NCI-H146 treated with DMSO at 0.1 percent for 48 hours (cell line): Measurements from ENCODE around the gene WDR43.

Experiments used
- DNase-seq: peaks from one replicate; lab custom pipeline; 2025; ENCODE audit not compliant: unreplicated experiment; lab: John Stamatoyannopoulos, UW

Gene WDR43, protein sequence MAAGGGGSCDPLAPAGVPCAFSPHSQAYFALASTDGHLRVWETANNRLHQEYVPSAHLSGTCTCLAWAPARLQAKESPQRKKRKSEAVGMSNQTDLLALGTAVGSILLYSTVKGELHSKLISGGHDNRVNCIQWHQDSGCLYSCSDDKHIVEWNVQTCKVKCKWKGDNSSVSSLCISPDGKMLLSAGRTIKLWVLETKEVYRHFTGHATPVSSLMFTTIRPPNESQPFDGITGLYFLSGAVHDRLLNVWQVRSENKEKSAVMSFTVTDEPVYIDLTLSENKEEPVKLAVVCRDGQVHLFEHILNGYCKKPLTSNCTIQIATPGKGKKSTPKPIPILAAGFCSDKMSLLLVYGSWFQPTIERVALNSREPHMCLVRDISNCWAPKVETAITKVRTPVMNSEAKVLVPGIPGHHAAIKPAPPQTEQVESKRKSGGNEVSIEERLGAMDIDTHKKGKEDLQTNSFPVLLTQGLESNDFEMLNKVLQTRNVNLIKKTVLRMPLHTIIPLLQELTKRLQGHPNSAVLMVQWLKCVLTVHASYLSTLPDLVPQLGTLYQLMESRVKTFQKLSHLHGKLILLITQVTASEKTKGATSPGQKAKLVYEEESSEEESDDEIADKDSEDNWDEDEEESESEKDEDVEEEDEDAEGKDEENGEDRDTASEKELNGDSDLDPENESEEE

DNA sequence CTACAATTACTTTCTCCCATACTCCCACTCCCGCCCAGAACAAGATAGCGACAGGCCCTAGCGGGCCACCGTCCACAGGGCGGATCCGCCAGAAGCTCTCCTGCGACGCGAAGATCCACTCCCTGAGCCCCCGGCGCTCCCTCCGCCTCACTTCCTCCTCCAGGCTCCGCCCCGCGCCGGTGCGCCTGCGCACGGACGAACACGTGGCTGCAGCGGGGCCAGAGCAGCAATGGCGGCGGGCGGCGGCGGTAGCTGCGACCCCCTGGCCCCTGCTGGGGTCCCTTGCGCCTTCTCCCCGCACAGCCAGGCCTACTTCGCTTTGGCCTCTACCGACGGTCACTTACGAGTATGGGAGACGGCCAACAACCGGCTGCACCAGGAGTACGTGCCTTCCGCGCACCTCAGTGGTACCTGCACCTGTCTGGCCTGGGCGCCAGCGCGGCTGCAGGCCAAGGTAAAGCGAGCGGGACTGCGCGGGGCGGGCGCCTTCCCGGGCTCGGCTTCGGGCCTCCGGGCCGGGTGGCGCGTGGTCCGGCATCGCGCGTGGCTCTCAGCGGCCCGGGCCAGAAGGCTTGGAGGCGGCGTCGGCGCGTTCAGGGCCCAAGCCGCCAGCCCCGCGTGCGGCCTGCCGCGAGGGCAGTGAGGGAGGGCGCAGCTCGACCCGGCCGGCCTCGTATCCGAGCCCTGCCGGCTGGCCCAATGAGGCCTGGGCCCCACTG lies at the start of gene WDR43:
TSS of gene WDR43 (plus strand) at position 198 of the 719 bp plus-strand sequence. CDS start at position 230, 32 bp downstream.
- DNase-seq = peak; percentile 96

DNA sequence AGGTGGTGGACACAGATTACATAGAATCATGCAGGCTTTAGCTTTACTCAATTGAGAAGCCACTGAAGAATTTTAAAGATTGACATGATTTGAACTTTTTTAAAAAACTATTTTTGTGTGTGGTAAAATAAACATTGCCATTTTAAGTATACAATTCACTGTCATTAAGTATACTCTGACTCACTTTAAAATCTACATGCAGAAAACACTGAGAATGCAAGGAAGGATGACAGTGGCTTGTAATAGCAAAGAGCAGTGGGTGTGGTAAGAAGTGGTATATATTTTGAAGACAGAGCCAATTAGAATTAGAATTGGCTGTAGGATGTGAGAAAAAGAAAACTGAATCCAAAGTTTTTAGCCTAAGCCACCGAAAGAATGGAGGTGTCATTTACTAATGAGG lies 39.3 kb upstream of the WDR43 start:
- DNase-seq = no peak

DNA sequence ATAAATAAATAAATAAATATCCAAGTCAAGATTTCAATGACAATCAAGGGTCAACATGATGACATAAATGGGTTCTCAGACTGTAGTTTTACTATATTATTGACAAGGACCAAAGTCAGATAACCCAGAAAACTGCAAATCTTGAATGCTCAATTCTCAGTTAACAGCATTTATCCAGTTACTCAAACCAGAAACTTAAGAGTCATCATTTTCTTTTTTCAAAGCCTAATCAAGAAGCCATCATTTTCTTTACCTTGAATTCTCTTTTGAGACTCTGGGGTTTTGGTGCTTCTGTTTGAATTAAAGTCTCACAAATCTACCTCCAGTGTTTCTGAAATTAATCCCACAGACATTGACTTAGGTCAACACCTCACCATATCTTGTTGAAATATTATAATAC lies 38.5 kb upstream of the WDR43 start:
- no peak for DNase-seq

GRCh38 chr2:28868611-28869010 lies 25.9 kb upstream of the WDR43 start:
- no peak for DNase-seq

DNA sequence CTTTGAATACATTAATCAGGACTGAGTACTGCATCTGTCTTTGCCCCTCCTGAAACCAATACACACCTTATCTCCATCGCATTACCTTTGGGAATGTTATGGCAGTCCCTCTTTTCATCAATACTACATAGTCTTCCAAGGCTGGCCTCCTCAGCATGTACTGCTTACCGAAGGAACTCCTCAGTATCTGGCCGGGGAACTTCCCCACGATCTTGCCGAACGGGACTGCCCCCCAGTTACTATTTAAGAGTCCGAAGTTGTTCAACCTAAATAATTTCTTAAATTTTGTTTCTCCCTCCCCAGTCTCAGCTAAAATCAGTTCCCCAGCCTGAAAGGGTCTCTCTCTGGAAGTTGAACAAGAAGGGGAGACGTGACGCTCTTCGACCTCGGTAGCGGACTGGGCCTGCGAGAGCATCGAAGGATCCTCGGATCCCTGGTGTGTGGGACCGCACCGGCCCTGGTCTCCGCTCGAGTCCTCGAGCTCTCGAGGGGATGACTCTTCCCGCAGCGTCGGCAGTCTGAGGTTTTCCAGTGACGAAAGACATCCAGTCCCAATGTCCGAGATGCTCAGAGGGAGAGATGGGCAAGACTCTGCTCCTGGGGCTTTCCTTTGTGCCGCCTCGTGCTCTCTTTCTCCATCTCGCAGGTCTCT lies 24.8 kb upstream of the WDR43 start:
- DNase-seq = peak; percentile 56

- peak; percentile 90 for DNase-seq
Measured at GRCh38 chr2:28870146-28870891, 24.1 kb upstream of the WDR43 start, which contains the start of gene TRMT61B. Gene TRMT61B, minus strand, starts transcription at chr2:28870309. Its CDS starts 32 bp downstream, at chr2:28870277.

DNA sequence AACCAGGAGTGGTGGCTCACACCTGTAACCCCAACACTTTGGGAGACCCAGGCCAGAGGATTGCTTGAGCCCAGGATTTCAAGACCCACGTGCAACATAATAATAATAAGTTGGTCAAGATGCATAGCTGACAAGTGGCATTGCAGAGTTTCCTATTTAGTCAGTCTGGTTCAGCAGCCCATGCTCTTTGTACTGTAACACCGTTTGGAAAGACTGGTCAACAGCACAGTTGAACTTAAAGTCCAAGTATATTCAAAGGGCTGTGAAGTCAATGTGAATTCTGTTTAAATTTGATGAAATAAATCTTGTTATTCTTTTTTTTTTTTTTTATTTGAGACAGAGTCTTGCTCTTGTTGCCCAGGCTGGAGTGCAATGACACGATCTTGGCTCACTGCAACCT lies 22.8 kb upstream of the WDR43 start:
- no peak for DNase-seq

DNA sequence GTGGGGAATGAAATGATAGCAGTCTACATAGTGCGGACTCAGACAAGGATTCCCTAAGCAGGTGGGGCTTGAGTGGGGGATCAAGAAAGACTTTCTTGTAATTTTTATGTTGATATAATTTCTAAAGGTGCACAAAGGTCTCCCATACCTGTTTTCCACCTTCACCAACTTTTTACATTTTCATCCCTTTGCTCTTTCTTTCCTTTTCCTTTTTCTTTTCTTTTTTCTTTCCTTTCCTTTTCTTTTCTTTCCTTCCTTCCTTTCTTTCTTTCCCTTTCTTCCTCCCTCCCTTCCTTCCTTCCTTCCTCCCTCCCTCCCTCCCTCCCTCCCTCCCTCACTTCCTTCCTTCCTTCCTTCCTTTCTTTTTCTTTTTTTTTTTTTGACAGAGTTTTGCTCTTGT lies 14.3 kb upstream of the WDR43 start:
- no peak for DNase-seq

GRCh38 chr2:28893488-28893887 lies 979 bp upstream of the WDR43 start:
- DNase-seq = no peak

DNA sequence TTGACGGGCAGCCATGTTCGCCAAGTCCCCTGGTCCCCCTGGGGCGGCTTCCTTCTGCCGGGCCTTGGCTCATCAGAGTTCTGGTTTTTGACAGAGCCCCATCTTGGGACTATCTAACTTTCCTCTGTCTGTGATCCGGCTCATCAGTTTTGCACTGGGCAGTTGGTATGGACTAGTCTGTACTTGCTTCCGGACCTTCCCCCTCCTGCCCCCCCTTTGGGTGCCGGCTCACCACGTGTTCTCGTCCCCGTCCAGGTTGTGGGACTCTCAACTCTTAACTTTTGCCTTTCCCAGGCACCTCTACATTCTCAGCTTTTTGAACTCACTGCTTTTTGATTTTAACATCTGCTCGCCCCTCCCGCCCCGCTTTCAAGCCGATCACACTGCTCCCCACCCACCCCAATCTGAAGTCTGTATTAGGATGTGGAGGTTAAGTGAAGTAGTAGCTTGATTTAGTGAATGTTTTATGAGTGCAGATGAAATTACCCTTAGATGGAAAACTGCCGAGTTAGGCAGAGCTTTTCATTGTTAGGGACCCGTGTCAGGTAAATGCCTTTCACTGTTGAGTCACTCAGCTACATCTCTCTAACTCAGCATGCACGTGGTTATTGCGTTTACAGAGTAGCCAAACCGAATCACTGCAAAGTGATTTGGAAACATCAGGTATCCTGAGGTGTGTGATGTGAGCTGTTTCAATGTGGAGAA lies 874 bp downstream of the WDR43 start:
- DNase-seq = no peak

- DNase-seq = no peak
Measured at GRCh38 chr2:28896906-28897305, 2.4 kb downstream of the WDR43 start.

DNA sequence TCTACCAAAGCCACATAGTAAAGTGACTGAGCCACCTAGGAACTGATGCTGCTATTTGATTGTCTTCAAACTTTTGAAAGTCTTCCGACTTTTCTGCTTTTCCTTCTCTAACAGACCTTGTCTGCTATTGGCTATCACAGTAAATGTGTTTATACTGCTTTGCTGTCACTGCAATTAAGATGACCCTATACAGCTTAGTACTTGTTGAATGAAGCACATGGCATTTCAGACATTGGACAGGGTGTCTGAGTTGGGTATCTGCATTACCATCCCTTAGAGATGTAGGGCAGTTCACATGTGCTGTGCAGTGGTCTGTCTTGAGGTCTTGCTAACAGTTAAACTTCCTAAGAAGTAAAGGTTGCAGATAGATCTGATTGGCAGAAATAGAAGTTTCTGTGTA lies 3.6 kb downstream of the WDR43 start:
- DNase-seq = no peak

GRCh38 chr2:28901202-28901601 lies 6.7 kb downstream of the WDR43 start:
- DNase-seq = no peak

DNA sequence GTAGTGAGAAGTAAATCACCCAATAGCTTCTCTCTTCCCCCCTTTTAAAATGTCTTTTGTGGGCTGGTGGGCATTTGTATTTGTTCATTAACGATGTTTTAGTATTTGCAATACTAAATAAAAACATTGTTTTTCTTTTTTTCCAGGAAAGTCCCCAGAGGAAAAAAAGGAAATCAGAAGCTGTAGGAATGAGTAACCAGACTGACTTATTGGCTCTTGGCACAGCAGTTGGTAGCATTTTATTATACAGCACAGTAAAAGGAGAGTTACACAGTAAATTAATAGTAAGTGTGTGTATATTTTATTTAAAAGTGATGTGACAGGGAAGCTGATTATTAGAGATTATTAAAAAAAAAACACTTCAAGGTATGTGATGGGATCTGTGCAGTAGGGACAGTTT lies 7.4 kb downstream of the WDR43 start:
- DNase-seq = no peak

GRCh38 chr2:28902584-28902983 lies 8.1 kb downstream of the WDR43 start:
- no peak for DNase-seq

DNA sequence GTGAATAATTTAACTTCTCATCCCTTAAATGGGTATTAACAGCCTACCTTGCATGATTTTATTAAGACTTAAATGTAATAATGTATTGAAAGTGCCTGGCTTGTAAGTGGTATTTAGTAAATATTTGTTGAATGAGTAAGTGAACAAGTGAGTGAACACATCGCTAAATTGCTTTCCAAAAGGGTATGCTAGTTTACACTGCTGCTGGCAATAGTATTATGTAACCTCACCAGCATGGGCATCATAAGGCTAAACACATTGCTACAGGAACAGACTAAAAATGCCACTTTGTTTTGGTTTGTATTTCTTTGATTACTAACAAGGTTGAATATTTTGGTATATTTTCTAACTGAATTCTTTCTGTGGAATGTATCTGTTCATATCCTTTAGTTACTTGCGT lies 9.8 kb downstream of the WDR43 start:
- no peak for DNase-seq

- no peak for DNase-seq
Measured at GRCh38 chr2:28904802-28905457, 10.5 kb downstream of the WDR43 start.

DNA sequence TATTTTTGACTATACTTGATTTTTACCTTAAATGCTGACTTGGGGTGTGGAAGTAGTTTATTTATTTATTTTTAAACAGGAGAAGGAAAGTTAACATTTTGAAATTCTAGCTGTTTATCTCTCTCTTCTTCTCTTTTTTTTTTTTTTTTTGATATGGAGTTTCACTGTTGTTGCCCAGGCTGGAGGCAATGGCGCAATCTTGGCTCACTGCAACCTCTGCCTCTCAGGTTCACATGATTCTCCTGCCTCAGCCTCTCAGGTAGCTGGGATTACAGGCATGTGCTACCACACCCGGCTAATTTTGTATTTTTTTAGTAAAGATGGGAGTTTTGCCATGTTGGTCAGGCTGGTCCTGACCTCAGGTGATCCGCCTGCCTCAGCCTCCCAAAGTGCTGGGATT lies 11.1 kb downstream of the WDR43 start:
- no peak for DNase-seq

DNA sequence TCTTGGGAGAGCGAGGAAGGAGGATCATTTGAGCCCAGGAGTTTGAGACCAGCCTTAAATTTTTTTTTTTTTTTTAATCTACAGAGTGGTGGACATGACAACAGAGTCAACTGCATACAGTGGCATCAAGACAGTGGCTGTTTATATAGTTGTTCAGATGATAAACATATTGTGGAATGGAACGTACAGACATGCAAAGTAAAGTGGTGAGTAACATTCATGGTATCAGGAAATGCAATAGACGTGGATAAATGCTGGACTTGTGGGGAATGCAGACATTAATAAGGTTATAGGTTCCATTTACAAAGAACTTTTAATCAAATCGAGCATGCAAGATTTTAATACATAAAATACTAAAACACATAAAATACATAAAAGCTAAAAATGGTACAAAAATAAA lies 11.9 kb downstream of the WDR43 start:
- no peak for DNase-seq
